ENCODE data around the gene SLC12A8.

The SLC12A8 gene

DNA sequence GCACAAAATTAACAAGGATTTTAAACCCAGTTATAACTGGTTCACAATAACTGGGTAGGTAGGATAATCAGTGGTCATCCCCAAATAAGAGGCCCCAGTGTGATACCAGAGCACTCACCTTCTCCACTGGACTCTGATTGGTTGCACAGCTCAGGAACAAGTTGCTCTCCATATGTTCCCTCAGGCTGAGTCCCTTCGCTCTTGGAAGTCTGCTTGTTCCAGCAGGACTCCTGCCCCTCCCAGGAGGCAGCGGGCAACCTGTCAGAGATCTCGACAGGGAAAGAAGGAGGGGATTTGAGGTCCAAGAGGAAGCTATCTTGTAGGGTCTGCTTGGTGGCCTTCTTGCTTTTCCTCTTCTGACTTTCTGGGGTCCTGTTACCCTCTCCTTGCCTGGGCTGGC lies 105.2 kb downstream of the SLC12A8 start:
- DNase-seq (ENCODE audit: extremely low read depth, low read depth) = no peak
- TF ChIP-seq, protein P1, sequence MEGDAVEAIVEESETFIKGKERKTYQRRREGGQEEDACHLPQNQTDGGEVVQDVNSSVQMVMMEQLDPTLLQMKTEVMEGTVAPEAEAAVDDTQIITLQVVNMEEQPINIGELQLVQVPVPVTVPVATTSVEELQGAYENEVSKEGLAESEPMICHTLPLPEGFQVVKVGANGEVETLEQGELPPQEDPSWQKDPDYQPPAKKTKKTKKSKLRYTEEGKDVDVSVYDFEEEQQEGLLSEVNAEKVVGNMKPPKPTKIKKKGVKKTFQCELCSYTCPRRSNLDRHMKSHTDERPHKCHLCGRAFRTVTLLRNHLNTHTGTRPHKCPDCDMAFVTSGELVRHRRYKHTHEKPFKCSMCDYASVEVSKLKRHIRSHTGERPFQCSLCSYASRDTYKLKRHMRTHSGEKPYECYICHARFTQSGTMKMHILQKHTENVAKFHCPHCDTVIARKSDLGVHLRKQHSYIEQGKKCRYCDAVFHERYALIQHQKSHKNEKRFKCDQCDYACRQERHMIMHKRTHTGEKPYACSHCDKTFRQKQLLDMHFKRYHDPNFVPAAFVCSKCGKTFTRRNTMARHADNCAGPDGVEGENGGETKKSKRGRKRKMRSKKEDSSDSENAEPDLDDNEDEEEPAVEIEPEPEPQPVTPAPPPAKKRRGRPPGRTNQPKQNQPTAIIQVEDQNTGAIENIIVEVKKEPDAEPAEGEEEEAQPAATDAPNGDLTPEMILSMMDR (IDR thresholded peaks at IDR 0.05; ENCODE audit: low read depth, low read length) = no peak

DNA sequence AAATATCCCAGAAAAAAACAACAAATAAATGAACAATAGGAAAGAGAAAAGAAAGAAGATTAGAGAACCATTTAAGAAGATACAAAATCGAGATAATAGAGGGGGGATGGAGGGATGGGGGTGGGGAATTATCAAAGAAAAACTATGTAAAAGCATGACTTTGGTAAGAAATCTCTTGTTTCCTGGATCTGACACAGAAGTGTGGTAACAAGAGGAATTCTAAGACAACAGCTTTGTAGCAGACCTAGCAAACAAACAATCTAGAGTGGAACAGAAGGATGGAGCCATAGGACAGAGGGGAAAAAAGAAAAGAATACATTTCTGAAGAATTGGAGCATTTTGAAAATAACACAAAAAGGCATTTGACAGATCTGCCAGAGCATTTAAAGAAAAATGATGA lies 107.4 kb downstream of the SLC12A8 start:
- TF ChIP-seq, protein P1 (IDR thresholded peaks at IDR 0.05; ENCODE audit: low read depth, low read length) = no peak
- no peak for DNase-seq (ENCODE audit: extremely low read depth, low read depth)

DNA sequence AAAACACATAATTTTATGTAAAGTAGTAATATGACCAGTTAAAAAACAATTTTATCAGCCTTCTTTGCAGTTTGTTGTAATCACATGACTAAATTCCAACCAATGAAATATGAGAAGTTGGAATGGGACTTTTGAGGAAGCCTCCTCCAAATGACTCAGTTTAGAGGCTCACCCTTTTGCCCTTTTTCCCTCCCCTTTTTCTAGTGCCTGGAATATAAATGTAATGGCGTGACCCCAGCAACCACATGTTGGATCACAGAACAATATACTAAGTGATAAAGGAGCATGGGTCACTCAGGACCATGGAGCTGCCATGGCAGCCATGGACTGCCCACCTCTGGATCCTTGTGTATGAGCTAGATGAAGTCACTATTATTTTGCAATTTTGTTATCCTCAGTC lies 107.9 kb downstream of the SLC12A8 start:
- no peak for DNase-seq (ENCODE audit: extremely low read depth, low read depth)
- TF ChIP-seq, protein P1 (IDR thresholded peaks at IDR 0.05; ENCODE audit: low read depth, low read length) = no peak

DNA sequence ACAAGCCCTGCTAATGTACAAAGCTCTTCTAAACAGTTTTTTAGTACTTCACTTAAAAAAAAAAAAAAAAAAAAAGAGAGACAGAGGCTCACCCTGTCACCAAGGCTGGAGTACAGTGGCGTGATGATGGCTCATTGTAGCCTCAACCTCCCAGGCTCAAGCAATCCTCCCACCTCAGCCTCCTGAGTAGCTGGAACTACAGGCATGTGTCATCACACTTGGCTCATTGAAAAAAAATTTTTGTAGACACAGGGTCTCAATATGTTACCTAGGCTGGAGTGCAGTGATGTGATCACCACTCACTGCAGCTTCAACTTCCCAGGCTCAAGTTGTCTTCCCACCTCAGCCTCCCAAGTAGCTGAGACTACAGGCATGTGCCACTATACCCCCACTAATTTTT lies 109.1 kb downstream of the SLC12A8 start:
- TF ChIP-seq, protein P1 (IDR thresholded peaks at IDR 0.05; ENCODE audit: low read depth, low read length) = no peak
- no peak for DNase-seq (ENCODE audit: extremely low read depth, low read depth)

DNA sequence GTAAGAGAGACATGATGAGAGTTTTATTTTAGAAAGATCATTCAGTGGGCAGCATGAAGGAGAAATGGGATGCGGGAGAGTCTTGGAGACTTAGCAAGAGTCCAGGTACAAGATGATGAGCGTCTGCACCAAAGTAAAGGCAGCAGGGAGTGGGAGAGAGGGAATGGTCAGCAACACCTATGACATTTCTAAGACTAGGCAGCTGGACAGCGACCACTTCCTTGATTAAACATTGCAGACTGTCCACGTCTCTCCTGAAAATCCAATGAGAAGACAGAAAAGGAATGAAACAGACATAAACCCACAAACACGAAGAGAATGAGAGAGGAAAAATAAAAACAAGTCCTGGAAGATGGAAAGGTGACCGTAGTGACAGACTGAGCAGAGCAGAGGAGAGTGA lies 110.1 kb downstream of the SLC12A8 start:
- DNase-seq (ENCODE audit: extremely low read depth, low read depth) = no peak
- TF ChIP-seq, protein P1 (IDR thresholded peaks at IDR 0.05; ENCODE audit: low read depth, low read length) = no peak

DNA sequence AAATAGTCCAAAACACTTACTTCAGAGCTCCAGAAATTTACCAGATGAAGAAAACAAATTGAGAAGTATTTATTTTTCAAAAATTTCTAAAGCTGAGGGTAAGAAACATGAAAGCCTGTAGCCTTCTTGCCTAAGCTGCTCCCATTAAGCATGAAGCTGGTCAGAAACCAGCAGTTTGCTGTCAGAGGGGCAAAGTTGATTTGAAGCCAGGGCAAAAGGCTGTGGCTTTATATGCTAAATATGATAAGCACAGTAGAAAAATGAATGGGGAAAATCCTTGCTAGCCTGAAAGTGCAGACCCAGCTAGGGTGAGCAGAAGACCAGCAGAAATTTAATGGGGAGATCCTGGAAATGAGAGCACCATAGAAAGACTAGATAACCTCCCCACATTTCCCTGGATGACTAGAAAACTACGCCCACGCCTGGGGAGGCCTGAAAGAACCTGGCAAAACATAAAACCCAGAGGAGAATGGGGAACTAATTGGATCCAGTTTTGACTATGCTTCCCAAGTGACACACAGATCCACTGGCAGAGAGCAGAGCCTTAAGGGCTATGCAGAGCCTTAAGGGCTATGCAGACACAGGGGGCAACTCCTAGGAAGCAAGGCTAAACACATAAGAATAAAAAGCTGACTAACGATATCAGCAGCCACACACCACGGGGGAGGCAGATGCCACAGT lies 113.8 kb downstream of the SLC12A8 start:
- TF ChIP-seq, protein P1 (IDR thresholded peaks at IDR 0.05; ENCODE audit: low read depth, low read length) = no peak
- DNase-seq (ENCODE audit: extremely low read depth, low read depth) = no peak

DNA sequence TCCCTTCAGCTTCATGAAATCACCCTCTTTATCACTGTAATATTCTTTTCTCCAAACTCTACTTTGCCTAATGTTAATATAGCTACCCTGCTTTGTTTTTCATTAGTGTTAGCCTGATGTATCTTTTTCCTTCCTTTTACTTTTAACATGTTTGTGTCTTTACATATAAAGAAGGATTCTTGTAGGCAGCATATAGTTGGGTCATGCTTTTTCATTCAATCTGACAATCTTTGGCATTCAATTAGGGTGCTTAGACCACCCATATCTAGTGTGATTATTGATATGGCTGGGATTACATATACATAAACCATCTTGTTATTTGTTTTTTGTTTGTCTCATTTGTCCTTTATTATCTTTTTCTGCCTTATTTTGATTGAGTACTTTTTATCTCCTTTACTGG lies 121.9 kb downstream of the SLC12A8 start:
- DNase-seq (ENCODE audit: extremely low read depth, low read depth) = no peak
- TF ChIP-seq, protein P1 (IDR thresholded peaks at IDR 0.05; ENCODE audit: low read depth, low read length) = no peak
